ENCODE results near the gene DUSP15. TPM values are rescaled to one million over a fixed set of nuclear protein-coding genes. Genes with fewer than 3 reads are reported as not detected.

DUSP15 gene
- total and polyA plus RNA-seq, 9 of the 15 experiments (the other 6 are each of a cell fraction or from before 2014, with no cell fraction given), result 0.34 TPM; not detected in 8

DNA sequence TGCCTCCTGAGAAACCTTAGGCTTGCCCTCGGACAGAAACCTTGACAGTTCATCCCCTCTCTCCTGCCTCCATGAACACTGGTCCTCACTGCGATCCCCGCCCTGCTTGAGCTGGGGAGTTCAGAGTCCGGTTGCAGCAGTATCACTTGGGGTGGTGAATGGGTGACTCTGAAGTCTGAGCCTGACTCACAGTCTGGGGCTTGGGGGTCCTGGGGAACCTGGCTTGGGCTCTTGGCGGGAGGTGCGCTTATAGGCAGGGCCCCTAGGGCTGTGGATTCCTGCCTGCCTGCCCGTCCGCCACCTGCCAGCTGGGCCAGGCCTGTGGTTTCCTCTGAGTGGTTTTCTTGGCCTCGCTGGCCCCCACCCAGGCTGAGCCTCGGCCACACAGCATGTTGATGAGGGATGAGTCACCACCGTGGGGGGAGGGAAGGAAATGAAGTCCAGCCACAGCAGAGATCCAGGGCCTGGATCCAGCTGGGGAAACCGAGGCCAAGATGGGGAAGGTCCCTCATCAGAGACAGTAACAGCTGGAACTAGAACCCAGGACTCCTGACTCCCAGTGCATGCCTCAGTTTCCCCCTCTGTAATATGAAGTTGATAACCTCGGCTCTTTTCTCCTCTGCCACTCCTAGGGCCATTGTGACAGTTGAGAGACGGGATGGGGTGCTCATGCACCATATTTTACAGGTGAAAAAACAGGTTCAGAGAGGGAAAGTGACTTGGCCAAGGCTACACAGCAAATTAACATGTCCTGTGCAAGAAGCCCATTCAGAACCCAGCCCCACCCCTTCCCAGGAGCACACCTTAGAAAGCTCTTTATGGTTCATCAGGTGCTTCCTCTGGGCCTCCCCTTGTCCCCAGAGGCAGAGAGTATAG, 34.1 kb downstream of the DUSP15 start (continued):
- no peak for TF ChIP-seq ZBTB26 (CRISPR knock-in tag; IDR thresholded peaks at IDR 0.05)
- peak; percentile 74 for TF ChIP-seq ZNF740 (CRISPR knock-in tag; IDR thresholded peaks at IDR 0.05)
- TF ChIP-seq ZNF740 (tag; IDR thresholded peaks at IDR 0.05), result no peak
- TF ChIP-seq CCNT2 (IDR thresholded peaks at IDR 0.05; ENCODE audit: borderline replicate concordance, extremely low read depth, insufficient read length, low read depth, low read length), result peak; percentile 44
- no peak for TF ChIP-seq KLF1 (tag; IDR thresholded peaks at IDR 0.05)
- peak; percentile 5; the same call in 1 of the 2 replicates for TF ChIP-seq REST (IDR thresholded peaks at IDR 0.05; ENCODE audit: borderline replicate concordance)
- no peak for TF ChIP-seq REST (CRISPR knock-in tag; IDR thresholded peaks at IDR 0.05; ENCODE audit: low read depth)
- TF ChIP-seq NONO (IDR thresholded peaks at IDR 0.05; ENCODE audit: low read depth in 2 of 2, low read length in 1 of 2), result no peak
- TF ChIP-seq ZNF263 (CRISPR knock-in tag; IDR thresholded peaks at IDR 0.05; ENCODE audit: borderline replicate concordance), result peak; percentile 59; the same call in 1 of the 2 replicates
- no peak for TF ChIP-seq XRCC4 (IDR thresholded peaks at IDR 0.05; ENCODE audit: extremely low read depth, insufficient read depth, insufficient read length)
- TF ChIP-seq OTX1 (CRISPR knock-in tag; IDR thresholded peaks at IDR 0.05), result no peak
- TF ChIP-seq ZNF696 (CRISPR knock-in tag; conservative IDR thresholded peaks at IDR 0.05), result no peak
